Breast epithelium (tissue), 4 donors: ENCODE measurements around the gene SCARF1. TPM values are rescaled to one million over a fixed set of nuclear protein-coding genes. Genes with fewer than 3 reads are reported as not detected.

Source experiments
- DNase-seq, 2 donors: peaks; one replicate each; pipeline ENCODE4 v3.0.0-alpha.2; 2019; ENCODE audit warnings: low spot score in 2 of 2
- H3K27ac ChIP-seq, 2 donors: fragments of 200-600 bp; sonication (generic) in 1 of 2; one replicate each; pipeline ENCODE4 v1.5.1; 2016 to 2019; ENCODE audit warnings: mild to moderate bottlenecking in 1 of 2
- H3K27me3 ChIP-seq, 2 donors: fragments of 200-600 bp; sonication (generic) in 1 of 2; one replicate each; pipeline versions ENCODE4 v1.5.1 to v1.6.0; 2017 to 2019; ENCODE audit warnings: control low read depth in 1 of 2, mild to moderate bottlenecking in 1 of 2
- H3K36me3 ChIP-seq: fragments of 200-600 bp; one replicate; pipeline ENCODE4 v1.5.1; 2019
- H3K4me1 ChIP-seq, 2 donors: fragments of 200-600 bp; sonication (generic); one replicate each; pipeline ENCODE4 v1.5.1; 2016 to 2019; ENCODE audit warnings: control low read depth in 1 of 2
- H3K4me3 ChIP-seq, 3 donors: fragments of 200-600 bp; sonication (generic); 1 replicate in 2 of 3; 2 replicates in 1 of 3; pipeline ENCODE4 v1.5.1; 2016 to 2019; ENCODE audit warnings: mild to moderate bottlenecking in 3 of 3, moderate library complexity in 2 of 3
- H3K9me3 ChIP-seq, 2 donors: fragments of 200-600 bp; sonication (generic) in 1 of 2; one replicate each; pipeline ENCODE4 v1.5.1; 2016 to 2019; ENCODE audit warnings: control low read depth in 1 of 2
- CTCF ChIP-seq, 3 donors: fragments of 450-650 bp; IDR thresholded peaks; one replicate each; pipeline ENCODE4 v1.5.1; 2016 to 2017; ENCODE audit warnings: antibody characterized with exemption in 3 of 3, mild to moderate bottlenecking in 3 of 3, moderate library complexity in 3 of 3
- POLR2A ChIP-seq: fragments of 450-650 bp; IDR thresholded peaks from one replicate; pipeline ENCODE4 v1.6.1; 2016; ENCODE audit warnings: antibody characterized with exemption, mild to moderate bottlenecking, moderate library complexity
- POLR2AphosphoS5 ChIP-seq, 3 donors: sonication (generic); formaldehyde crosslinking; IDR thresholded peaks; one replicate each; pipeline ENCODE4 v1.6.1; 2017; ENCODE audit warnings: antibody characterized with exemption in 3 of 3
- intact Hi-C: fragments of 100-400 bp; cut with DNase I; formaldehyde crosslinking; loops from one replicate; pipeline ENCODE4 v1.15.1; 2023; ENCODE audit warnings: low total_unique reads
- total RNA-seq, 3 donors: library from RNA; depleted of rRNA; stranded (reverse); fragments of >200 nt; gene quantifications; one replicate each; pipeline ENCODE4 v1.1.0, GENCODE V29; 2016

The SCARF1 gene
- total RNA-seq, 3 donors from 2014 or later, result 4.2 to 11.5 (median 6.6) TPM

- Histone ChIP-seq H3K9me3 (peaks cover 0 to 4% of the 10 kb centered on the region in 2 donors), H3K27me3 (no peaks in the 10 kb centered on the region), H3K4me1 (no peaks in the 10 kb centered on the region), H3K27ac (peak overlapping the region in 1 of 2 donors; percentile 58), H3K36me3 (no peaks in the 10 kb centered on the region), H3K4me3 (no peak overlapping the region)
- TF ChIP-seq CTCF (IDR thresholded peaks at IDR 0.05) (no peak), POLR2A (no peak), POLR2AphosphoS5 (IDR thresholded peaks at IDR 0.05) (no peak)
- intact Hi-C loops, result no loop called here
- DNase-seq, result no peak
Measured at GRCh38 chr17:1597861-1598342, 47.6 kb downstream of the SCARF1 start.

DNA sequence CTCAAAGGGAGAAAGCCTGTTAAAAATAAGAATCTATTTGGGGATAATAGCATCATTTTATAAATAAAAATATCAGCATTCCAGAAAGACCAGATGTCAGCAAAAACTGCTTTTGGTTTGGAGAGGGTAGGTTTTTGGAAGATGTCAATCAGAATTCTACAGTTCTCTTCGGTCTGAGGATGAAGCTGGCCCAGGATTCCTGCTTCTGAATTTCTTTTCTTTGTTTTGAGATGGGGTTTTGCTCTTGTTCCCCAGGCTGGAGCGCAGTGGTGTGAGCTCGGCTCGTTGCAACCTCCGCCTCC lies 52.0 kb downstream of the SCARF1 start:
- H3K36me3 ChIP-seq, result no peaks in the 10 kb centered on the region
- H3K4me3 ChIP-seq, result no peak overlapping the region
- no peaks in the 10 kb centered on the region for H3K27me3 ChIP-seq
- no peaks in the 10 kb centered on the region for H3K9me3 ChIP-seq
- TF ChIP-seq CTCF (IDR thresholded peaks at IDR 0.05), result no peak
- TF ChIP-seq POLR2AphosphoS5 (IDR thresholded peaks at IDR 0.05), result no peak
- no peak for TF ChIP-seq POLR2A
- H3K4me1 ChIP-seq, result no peaks in the 10 kb centered on the region
- DNase-seq, result no peak
- H3K27ac ChIP-seq, result no peak overlapping the region
- intact Hi-C loops, result no loop called here

- Histone ChIP-seq H3K4me1 (no peaks in the 10 kb centered on the region), H3K9me3 (no peaks in the 10 kb centered on the region), H3K27me3 (no peaks in the 10 kb centered on the region), H3K36me3 (no peaks in the 10 kb centered on the region), H3K27ac (no peak overlapping the region), H3K4me3 (no peak overlapping the region)
- TF ChIP-seq POLR2A (no peak), CTCF (IDR thresholded peaks at IDR 0.05) (no peak), POLR2AphosphoS5 (IDR thresholded peaks at IDR 0.05) (no peak)
- intact Hi-C loops, result no loop called here
- no peak for DNase-seq
Measured at GRCh38 chr17:1592751-1593629, 52.5 kb downstream of the SCARF1 start.

DNA sequence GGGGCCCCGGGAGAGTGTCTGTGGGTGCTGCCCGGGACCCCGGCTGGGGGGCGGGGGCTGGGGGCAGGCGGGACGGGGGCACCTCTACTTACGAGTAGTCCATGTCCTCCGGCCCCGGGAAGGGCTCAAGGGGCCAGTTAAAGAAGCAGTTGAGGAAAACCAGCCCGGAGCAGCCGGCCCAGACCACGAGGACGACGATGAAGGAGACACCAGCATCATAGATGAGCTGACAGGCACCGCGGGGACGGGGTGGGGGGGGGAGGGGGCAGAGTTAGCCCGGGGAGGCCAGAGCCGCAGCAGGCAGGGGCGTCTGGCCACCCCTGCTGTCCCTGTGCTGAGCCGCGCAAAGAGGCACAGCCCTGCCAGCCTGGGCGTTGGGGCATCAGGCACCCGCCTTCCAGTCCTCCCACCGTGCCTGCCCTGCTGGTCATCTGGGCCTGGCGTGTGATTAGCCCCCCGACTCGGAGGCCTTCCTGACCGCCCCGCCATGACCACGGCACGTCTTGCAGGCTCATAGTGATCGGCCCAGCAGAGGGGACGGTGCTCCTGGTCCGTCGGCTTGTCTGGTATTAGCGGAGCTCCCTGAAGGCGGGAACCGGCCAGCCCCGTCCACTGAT lies 54.0 kb downstream of the SCARF1 start:
- Histone ChIP-seq H3K9me3 (no peaks in the 10 kb centered on the region), H3K4me1 (no peaks in the 10 kb centered on the region), H3K27ac (peak overlapping the region in 1 of 2 donors; percentile 54), H3K36me3 (no peaks in the 10 kb centered on the region), H3K27me3 (no peaks in the 10 kb centered on the region), H3K4me3 (no peak overlapping the region)
- intact Hi-C loops, result no loop called here
- DNase-seq, result no peak
- no peak for TF ChIP-seq POLR2AphosphoS5 (IDR thresholded peaks at IDR 0.05)
- no peak for TF ChIP-seq CTCF (IDR thresholded peaks at IDR 0.05)
- TF ChIP-seq POLR2A, result no peak
